NCI-H146 treated with DMSO at 0.1 percent for 48 hours (cell line): ENCODE data around the gene GRB2.
A peak's percentile ranks its signal among the peaks of the same experiment; 100 is the strongest.

Experiments
- DNase-seq: peaks from one replicate; lab custom pipeline; 2025; ENCODE audit not compliant: unreplicated experiment; lab: John Stamatoyannopoulos, UW

Gene GRB2

GRCh38 chr17:75414488-75414887, 9.0 kb upstream of the GRB2 start:
- no peak for DNase-seq

- peak; percentile 23 for DNase-seq
These were observed 7.2 kb upstream of the GRB2 start for GRCh38 chr17:75412455-75413317.

- DNase-seq: no peak
These were observed 6.0 kb upstream of the GRB2 start for GRCh38 chr17:75411328-75412067.

GRCh38 chr17:75410141-75410540, 4.7 kb upstream of the GRB2 start:
- no peak for DNase-seq

- no peak for DNase-seq
These were observed 2.3 kb upstream of the GRB2 start for GRCh38 chr17:75407655-75408352.

- no peak for DNase-seq
These were observed 741 bp upstream of the GRB2 start for GRCh38 chr17:75406222-75406615.

- peak; percentile 25 for DNase-seq
These were observed 630 bp downstream of the GRB2 start for GRCh38 chr17:75404731-75405364.

- peak; percentile 56 for DNase-seq
These were observed 1.2 kb downstream of the GRB2 start for GRCh38 chr17:75404223-75404730.

GRCh38 chr17:75403131-75403530, 2.3 kb downstream of the GRB2 start:
- no peak for DNase-seq

GRCh38 chr17:75402026-75402425, 3.5 kb downstream of the GRB2 start:
- no peak for DNase-seq

- no peak for DNase-seq
These were observed 5.0 kb downstream of the GRB2 start for GRCh38 chr17:75400326-75400939.

GRCh38 chr17:75398279-75398678, 7.2 kb downstream of the GRB2 start:
- no peak for DNase-seq

GRCh38 chr17:75397217-75397616, 8.3 kb downstream of the GRB2 start:
- DNase-seq: no peak

GRCh38 chr17:75396796-75397195, 8.7 kb downstream of the GRB2 start:
- DNase-seq: no peak

- no peak for DNase-seq
These were observed 9.5 kb downstream of the GRB2 start for GRCh38 chr17:75396025-75396424.

- peak; percentile 49 for DNase-seq
These were observed 11.1 kb downstream of the GRB2 start for GRCh38 chr17:75394332-75394918.

GRCh38 chr17:75393523-75394331, 11.8 kb downstream of the GRB2 start:
- peak; percentile 97 for DNase-seq

GRCh38 chr17:75392559-75392958, 12.9 kb downstream of the GRB2 start:
- no peak for DNase-seq

GRCh38 chr17:75390982-75391381, 14.5 kb downstream of the GRB2 start:
- DNase-seq: no peak
